ENCODE measurements around the gene CDK6. TPM values are rescaled to one million over a fixed set of nuclear protein-coding genes. Genes with fewer than 3 reads are reported as not detected.

CDK6 gene
- polyA plus RNA-seq, 1 experiment: 29.2 TPM

DNA sequence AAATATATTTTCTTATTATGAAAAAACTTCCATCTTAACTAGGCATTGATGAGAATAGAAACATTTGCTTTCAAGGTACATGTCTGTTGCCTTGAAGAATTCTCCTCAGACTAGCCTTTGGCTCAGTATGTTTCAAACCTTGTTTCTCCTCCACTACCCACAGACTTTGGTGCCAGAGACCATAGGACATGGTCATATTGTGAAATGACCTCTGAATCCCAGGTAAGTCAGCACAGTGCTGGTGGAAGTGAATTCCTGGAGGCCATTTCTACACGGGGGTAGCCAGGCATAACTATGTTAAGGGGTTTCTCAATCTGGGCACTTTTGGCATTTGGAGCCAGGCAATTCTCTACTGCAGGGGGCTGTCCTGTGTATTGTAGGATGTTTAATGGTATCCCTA is 133.8 kb downstream of the CDK6 start:
- Histone ChIP-seq H3K36me3 (ENCODE audit: control insufficient read depth, insufficient read depth, low read length) (peaks cover 2% of the 10 kb centered on the region; the same call in 1 of the 2 replicates), H3K4me3 (ENCODE audit: low read depth, low read length) (no peak overlapping the region), H3K27me3 (ENCODE audit: control insufficient read depth, insufficient read depth, low read length) (no peaks in the 10 kb centered on the region)
- TF ChIP-seq, protein P1, sequence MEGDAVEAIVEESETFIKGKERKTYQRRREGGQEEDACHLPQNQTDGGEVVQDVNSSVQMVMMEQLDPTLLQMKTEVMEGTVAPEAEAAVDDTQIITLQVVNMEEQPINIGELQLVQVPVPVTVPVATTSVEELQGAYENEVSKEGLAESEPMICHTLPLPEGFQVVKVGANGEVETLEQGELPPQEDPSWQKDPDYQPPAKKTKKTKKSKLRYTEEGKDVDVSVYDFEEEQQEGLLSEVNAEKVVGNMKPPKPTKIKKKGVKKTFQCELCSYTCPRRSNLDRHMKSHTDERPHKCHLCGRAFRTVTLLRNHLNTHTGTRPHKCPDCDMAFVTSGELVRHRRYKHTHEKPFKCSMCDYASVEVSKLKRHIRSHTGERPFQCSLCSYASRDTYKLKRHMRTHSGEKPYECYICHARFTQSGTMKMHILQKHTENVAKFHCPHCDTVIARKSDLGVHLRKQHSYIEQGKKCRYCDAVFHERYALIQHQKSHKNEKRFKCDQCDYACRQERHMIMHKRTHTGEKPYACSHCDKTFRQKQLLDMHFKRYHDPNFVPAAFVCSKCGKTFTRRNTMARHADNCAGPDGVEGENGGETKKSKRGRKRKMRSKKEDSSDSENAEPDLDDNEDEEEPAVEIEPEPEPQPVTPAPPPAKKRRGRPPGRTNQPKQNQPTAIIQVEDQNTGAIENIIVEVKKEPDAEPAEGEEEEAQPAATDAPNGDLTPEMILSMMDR (IDR thresholded peaks at IDR 0.05; ENCODE audit: insufficient read depth, low read depth, low read length): no peak
- no peak for DNase-seq (ENCODE audit: low read depth)
- CTCF ChIA-PET: interaction anchor here (0.6 to 1.0 kb wide), 2 partner anchors 19 to 80 kb away, joined by 3 read pairs; no protein-coding TSS in a partner anchor
- POLR2A ChIA-PET: no interaction called here

DNA sequence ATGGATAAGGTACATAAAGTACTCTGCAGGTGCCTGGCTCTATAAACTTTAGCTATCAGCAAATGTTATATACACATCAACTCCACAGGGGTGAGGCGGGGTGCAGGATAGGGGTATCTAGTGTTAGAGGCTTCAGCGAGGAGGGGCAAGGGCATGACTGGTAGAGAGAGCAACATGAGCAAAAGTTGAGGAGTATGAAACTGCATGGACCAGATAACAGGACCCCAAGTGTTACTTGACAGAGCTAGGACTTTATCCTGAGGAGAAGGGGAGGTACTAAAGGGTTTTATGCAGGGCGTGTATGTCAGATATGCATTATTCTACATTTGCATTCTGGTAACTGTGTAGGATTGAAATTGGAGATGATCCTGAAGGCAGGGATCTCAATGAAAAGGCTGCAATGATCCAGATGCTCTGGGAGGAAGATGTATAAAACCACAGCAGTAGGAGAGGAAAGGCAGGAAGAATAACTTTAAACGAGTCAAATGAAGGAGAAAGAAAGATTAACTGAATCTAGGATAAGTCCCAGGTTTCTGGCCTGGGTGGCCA is 136.3 kb downstream of the CDK6 start:
- ChIA-PET CTCF (no interaction called here), POLR2A (no interaction called here)
- Histone ChIP-seq H3K27me3 (ENCODE audit: control insufficient read depth, insufficient read depth, low read length) (no peaks in the 10 kb centered on the region), H3K36me3 (ENCODE audit: control insufficient read depth, insufficient read depth, low read length) (no peaks in the 10 kb centered on the region), H3K4me3 (ENCODE audit: low read depth, low read length) (no peak overlapping the region)
- TF ChIP-seq, protein P1 (IDR thresholded peaks at IDR 0.05; ENCODE audit: insufficient read depth, low read depth, low read length): no peak
- DNase-seq (ENCODE audit: low read depth): no peak

DNA sequence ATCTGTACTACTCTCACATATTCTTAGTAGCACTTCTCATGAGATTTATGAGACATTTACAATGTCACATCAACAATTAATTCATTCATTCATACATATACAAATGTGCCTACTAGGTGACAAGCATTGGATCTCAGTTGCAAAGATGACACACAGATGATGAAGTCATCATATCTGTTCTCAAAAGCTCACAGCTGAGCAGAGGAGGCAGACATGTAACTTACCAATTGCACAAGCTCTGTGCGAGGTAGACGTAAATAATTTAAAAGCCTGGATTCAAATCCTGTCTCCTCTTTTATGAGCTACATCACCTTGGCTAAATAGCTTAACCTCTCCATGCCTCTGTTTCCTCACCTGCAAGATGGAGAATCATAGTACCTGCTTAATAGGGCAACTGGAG is 136.8 kb downstream of the CDK6 start:
- Histone ChIP-seq H3K27me3 (ENCODE audit: control insufficient read depth, insufficient read depth, low read length) (no peaks in the 10 kb centered on the region), H3K4me3 (ENCODE audit: low read depth, low read length) (no peak overlapping the region), H3K36me3 (ENCODE audit: control insufficient read depth, insufficient read depth, low read length) (no peaks in the 10 kb centered on the region)
- ChIA-PET POLR2A (interaction anchor here (0.9 kb wide), 1 partner anchor 37 kb away, joined by 5 read pairs; no protein-coding TSS in a partner anchor), CTCF (interaction anchor here (0.6 to 7.1 kb wide), 2 partner anchors 66 to 133 kb away, joined by 3 to 38 read pairs; no protein-coding TSS in a partner anchor)
- TF ChIP-seq, protein P1 (IDR thresholded peaks at IDR 0.05; ENCODE audit: insufficient read depth, low read depth, low read length): no peak
- DNase-seq (ENCODE audit: low read depth): no peak

DNA sequence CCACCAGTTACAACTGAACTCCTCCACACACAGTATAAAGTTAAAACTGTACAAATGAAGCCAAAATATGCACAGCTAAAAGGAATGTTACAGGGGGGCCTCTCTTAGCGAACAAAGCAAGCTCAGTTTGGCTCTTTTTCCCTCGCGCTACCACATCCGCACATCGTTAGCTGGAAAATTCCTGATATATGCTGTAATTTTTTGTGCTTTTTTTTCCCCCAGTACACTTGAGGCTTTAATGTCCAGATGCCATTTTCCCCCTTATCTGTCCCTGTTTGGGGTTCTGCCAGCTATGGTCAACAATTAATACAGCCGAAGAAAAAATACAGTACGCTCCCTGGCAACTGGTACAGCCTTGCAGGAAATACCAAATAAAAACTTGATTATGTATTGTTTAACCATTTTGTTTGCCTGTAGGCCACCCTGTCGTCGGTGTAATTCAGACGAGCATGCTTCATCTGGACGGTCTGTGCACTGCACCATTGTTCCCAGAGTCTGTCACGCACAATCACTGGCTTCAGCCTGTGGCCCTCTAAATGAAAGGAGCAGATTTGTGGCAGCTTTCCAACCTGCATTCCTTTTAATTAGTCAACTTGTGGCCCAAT is 138.0 kb downstream of the CDK6 start:
- H3K27me3 ChIP-seq (ENCODE audit: control insufficient read depth, insufficient read depth, low read length): no peaks in the 10 kb centered on the region
- POLR2A ChIA-PET: interaction anchor here (0.9 to 1.0 kb wide), 2 partner anchors 38 to 108 kb away, joined by 5 read pairs; partner anchors contain the start of gene FAM133B
- H3K4me3 ChIP-seq (ENCODE audit: low read depth, low read length): peak overlapping the region; percentile 18
- CTCF ChIA-PET: interaction anchor here (0.9 to 7.1 kb wide), 7 partner anchors 12 to 134 kb away, joined by 3 to 38 read pairs (median 3); no protein-coding TSS in a partner anchor
- DNase-seq (ENCODE audit: low read depth): peak; percentile 81
- TF ChIP-seq, protein P1 (IDR thresholded peaks at IDR 0.05; ENCODE audit: insufficient read depth, low read depth, low read length): 0 out of 2 replicates have a peak, but pooled peaks have one; percentile 30
- no peaks in the 10 kb centered on the region for H3K36me3 ChIP-seq (ENCODE audit: control insufficient read depth, insufficient read depth, low read length)

DNA sequence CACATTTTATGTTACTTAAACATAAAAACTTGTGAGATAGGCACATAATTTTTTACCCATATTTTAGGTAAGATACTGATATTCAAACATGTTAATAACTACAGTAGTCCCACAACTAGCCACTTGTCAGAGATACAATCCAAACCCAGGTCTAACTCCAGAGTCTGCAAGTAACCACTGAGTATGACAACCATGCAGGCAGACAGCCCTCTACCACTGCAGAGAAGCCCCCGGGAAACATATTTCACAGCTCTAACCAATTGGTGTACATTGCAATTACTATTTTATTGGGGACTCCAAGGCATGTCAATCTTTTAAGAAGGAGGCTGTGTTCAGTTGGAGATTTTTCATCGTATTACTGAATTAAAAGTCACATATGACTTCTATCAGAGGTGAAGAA is 139.0 kb downstream of the CDK6 start:
- DNase-seq (ENCODE audit: low read depth): no peak
- Histone ChIP-seq H3K4me3 (ENCODE audit: low read depth, low read length) (no peak overlapping the region), H3K36me3 (ENCODE audit: control insufficient read depth, insufficient read depth, low read length) (no peaks in the 10 kb centered on the region), H3K27me3 (ENCODE audit: control insufficient read depth, insufficient read depth, low read length) (no peaks in the 10 kb centered on the region)
- ChIA-PET POLR2A (no interaction called here), CTCF (interaction anchor here (0.9 to 7.1 kb wide), 5 partner anchors 22 to 135 kb away, joined by 3 to 38 read pairs (median 3); no protein-coding TSS in a partner anchor)
- TF ChIP-seq, protein P1 (IDR thresholded peaks at IDR 0.05; ENCODE audit: insufficient read depth, low read depth, low read length): no peak

Data from BJ (cell line).